ENCODE results near the gene PEPD. TPM values are rescaled to one million over a fixed set of nuclear protein-coding genes. Genes with fewer than 3 reads are reported as not detected.

PEPD gene
- total RNA-seq, 2 experiments from 2014 or later = 17.5 to 23.0 TPM

DNA sequence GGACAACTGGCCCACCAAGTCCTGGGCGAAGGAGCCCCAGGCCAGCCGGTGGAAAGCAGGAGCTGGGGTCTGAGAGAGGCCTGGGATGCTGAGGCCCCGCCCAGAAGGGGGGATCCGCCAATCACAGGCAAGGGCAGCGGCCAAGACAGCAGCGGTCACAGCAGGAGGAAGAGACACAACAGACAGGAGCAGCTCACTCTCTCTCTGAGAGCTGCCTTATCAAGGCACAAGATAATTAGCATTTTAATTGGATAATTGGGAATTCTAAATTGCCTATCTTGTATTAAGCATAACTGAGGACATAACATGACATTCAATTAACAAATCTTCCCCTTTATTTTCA, 101.8 kb downstream of the PEPD start:
- Mint-ChIP-seq H3K27ac (no peak overlapping the region), H3K27me3 (no peaks in the 10 kb centered on the region), H3K9me3 (no peaks in the 10 kb centered on the region), H3K4me3 (no peak overlapping the region), H3K36me3 (ENCODE audit: low read depth) (no peaks in the 10 kb centered on the region), H3K4me1 (ENCODE audit: low read depth) (peaks cover 4% of the 10 kb centered on the region)
- H3K4me3 ChIP-seq (ENCODE audit: low read length) = no peak overlapping the region
- ChIA-PET CTCF (no interaction called here), POLR2A (no interaction called here)
- DNase-seq = no peak
- TF ChIP-seq, protein P1, sequence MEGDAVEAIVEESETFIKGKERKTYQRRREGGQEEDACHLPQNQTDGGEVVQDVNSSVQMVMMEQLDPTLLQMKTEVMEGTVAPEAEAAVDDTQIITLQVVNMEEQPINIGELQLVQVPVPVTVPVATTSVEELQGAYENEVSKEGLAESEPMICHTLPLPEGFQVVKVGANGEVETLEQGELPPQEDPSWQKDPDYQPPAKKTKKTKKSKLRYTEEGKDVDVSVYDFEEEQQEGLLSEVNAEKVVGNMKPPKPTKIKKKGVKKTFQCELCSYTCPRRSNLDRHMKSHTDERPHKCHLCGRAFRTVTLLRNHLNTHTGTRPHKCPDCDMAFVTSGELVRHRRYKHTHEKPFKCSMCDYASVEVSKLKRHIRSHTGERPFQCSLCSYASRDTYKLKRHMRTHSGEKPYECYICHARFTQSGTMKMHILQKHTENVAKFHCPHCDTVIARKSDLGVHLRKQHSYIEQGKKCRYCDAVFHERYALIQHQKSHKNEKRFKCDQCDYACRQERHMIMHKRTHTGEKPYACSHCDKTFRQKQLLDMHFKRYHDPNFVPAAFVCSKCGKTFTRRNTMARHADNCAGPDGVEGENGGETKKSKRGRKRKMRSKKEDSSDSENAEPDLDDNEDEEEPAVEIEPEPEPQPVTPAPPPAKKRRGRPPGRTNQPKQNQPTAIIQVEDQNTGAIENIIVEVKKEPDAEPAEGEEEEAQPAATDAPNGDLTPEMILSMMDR (IDR thresholded peaks at IDR 0.05) = no peak
- intact Hi-C loops (cut with DNase I, micrococcal nuclease) = loop anchor here in 1 of 2 experiments (10.0 kb wide), 1 partner anchor 675 kb away; no protein-coding TSS in a partner anchor
- no peaks in the 10 kb centered on the region for H3K36me3 ChIP-seq (ENCODE audit: insufficient read depth, low read length)
- H3K27me3 ChIP-seq (ENCODE audit: control insufficient read depth in 1 of 2, insufficient read depth in 2 of 2, low read length in 2 of 2) = no peaks in the 10 kb centered on the region
- H3K27ac ChIP-seq (ENCODE audit: low read depth in 1 of 2, low read length in 2 of 2) = no peak overlapping the region
- peaks cover 9% of the 10 kb centered on the region for H3K4me1 ChIP-seq (ENCODE audit: insufficient read depth, low read length)
- no peak for ATAC-seq (ENCODE audit: poor library complexity)
- no peaks in the 10 kb centered on the region for H3K9me3 ChIP-seq (ENCODE audit: control insufficient read depth in 1 of 2, insufficient read depth in 1 of 2, low read length in 2 of 2)

DNA sequence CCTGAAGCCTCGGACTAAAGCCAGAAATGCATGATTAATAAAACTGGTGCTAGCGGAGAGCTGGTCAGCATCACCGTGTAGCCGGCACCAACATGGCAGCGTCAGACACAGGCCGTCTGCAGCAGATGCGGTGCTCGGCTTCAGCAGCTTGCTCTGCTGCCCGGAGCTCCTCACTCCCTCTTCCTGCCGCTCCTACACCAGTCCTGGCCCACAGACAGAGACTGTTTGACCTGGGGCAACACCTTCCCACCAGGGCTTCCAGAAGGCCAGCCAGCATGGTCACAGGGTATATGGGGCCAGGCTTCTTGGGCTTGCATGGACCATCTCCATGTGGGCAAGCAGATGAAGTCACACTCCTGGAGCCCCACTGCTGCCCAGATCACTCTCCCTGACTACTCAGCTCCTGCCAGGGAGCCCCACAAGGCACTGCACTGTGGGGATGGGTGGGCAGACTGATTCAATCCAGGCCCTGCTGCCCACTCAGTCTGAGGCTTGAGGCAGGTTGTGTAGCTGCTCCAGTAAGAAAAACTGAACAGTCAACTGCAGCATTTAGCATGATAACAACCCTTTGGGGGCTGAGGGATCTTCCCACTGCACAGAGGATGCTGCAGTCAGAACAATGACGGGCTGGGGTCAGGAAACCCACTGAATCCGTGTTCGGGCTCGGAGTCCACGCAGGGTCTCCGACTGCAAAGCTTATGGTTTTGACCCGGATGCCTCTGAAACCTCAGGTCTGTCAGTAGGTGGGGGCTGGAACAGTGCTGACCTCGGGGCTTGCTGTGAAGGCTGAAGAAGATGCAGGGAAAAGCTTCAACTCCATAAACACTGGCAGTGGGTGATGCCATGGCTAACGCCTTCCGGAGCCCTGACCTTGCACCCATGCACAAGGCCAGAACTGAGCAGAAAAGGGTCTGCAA, 102.5 kb downstream of the PEPD start:
- H3K27me3 Mint-ChIP-seq = no peaks in the 10 kb centered on the region
- Histone ChIP-seq H3K36me3 (ENCODE audit: insufficient read depth, low read length) (no peaks in the 10 kb centered on the region), H3K4me1 (ENCODE audit: insufficient read depth, low read length) (peaks cover 9% of the 10 kb centered on the region), H3K4me3 (ENCODE audit: low read length) (no peak overlapping the region), H3K27ac (ENCODE audit: low read depth in 1 of 2, low read length in 2 of 2) (no peak overlapping the region), H3K9me3 (ENCODE audit: control insufficient read depth in 1 of 2, insufficient read depth in 1 of 2, low read length in 2 of 2) (no peaks in the 10 kb centered on the region), H3K27me3 (ENCODE audit: control insufficient read depth in 1 of 2, insufficient read depth in 2 of 2, low read length in 2 of 2) (no peaks in the 10 kb centered on the region)
- DNase-seq (no peak), ATAC-seq (ENCODE audit: poor library complexity) (no peak)
- TF ChIP-seq, protein P1 (IDR thresholded peaks at IDR 0.05) = no peak
- POLR2A ChIA-PET = no interaction called here
- no peak overlapping the region for H3K4me3 Mint-ChIP-seq
- H3K36me3 Mint-ChIP-seq (ENCODE audit: low read depth) = no peaks in the 10 kb centered on the region
- H3K27ac Mint-ChIP-seq = no peak overlapping the region
- H3K9me3 Mint-ChIP-seq = no peaks in the 10 kb centered on the region
- peaks cover 4% of the 10 kb centered on the region for H3K4me1 Mint-ChIP-seq (ENCODE audit: low read depth)
- intact Hi-C loops (cut with DNase I, micrococcal nuclease) = no loop called here
- CTCF ChIA-PET = interaction anchor here (1.2 kb wide), 1 partner anchor 359 kb away, joined by 3 read pairs; no protein-coding TSS in a partner anchor

GRCh38 chr19:33418461-33418860, 103.1 kb downstream of the PEPD start:
- no peak overlapping the region for H3K4me3 ChIP-seq (ENCODE audit: low read length)
- ChIA-PET CTCF (interaction anchor here (1.2 kb wide), 1 partner anchor 359 kb away, joined by 3 read pairs; no protein-coding TSS in a partner anchor), POLR2A (no interaction called here)
- H3K9me3 ChIP-seq (ENCODE audit: control insufficient read depth in 1 of 2, insufficient read depth in 1 of 2, low read length in 2 of 2) = no peaks in the 10 kb centered on the region
- no peaks in the 10 kb centered on the region for H3K27me3 Mint-ChIP-seq
- TF ChIP-seq, protein P1 (IDR thresholded peaks at IDR 0.05) = no peak
- intact Hi-C loops (cut with DNase I, micrococcal nuclease) = no loop called here
- no peaks in the 10 kb centered on the region for H3K27me3 ChIP-seq (ENCODE audit: control insufficient read depth in 1 of 2, insufficient read depth in 2 of 2, low read length in 2 of 2)
- H3K4me1 ChIP-seq (ENCODE audit: insufficient read depth, low read length) = peaks cover 9% of the 10 kb centered on the region
- no peaks in the 10 kb centered on the region for H3K36me3 Mint-ChIP-seq (ENCODE audit: low read depth)
- no peaks in the 10 kb centered on the region for H3K36me3 ChIP-seq (ENCODE audit: insufficient read depth, low read length)
- H3K9me3 Mint-ChIP-seq = no peaks in the 10 kb centered on the region
- H3K4me1 Mint-ChIP-seq (ENCODE audit: low read depth) = peaks cover 4% of the 10 kb centered on the region
- no peak overlapping the region for H3K27ac Mint-ChIP-seq
- H3K4me3 Mint-ChIP-seq = no peak overlapping the region
- no peak overlapping the region for H3K27ac ChIP-seq (ENCODE audit: low read depth in 1 of 2, low read length in 2 of 2)
- ATAC-seq (ENCODE audit: poor library complexity) (no peak), DNase-seq (no peak)

Measured in CD4-positive, alpha-beta T cell (primary cell).